Measurements from ENCODE around the gene TMEM60.

TMEM60 gene

DNA sequence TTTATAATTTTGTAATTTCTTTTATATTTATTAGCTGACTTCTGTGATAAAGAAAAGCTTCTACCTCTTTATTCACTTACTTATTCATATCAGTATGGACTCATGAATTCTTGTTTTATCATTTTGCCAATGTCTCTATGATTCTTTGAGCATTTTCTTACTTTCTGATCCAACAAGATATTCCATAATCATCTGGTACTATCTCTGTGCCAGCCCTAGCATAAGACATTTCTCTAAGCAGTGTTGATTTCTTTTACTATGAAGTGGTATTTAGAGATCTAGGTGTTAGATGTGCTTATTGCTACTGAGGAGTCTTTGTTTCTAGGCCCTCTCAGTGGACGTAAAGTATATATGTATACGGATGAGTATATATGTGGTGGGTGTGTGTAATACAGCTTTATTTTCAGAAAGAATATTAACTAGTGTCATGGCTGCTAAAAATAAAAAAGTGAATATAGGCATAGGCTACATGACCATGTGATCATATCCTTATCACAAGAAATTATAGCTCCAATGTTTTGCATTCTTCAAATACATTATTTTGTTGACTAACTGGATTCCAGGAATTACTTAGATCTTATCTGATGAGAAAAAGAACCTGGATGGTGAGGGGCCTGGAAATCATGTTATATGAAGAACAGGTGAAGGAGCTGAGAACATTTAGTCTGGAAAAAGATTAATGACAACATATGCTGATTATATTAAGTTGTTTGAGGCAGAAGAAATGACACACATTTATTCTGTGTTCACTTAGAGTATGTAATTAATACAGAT is 13.5 kb upstream of the TMEM60 start:
- no peak for DNase-seq (ENCODE audit: extremely low read depth, insufficient read length)
- no peaks in the 10 kb centered on the region for H3K36me3 ChIP-seq (ENCODE audit: control insufficient read depth, insufficient read depth, low read length)
- H3K27me3 ChIP-seq (replicated peaks; ENCODE audit: control insufficient read depth, insufficient read depth, low read length), result no peaks in the 10 kb centered on the region
- TF ChIP-seq, protein P1, sequence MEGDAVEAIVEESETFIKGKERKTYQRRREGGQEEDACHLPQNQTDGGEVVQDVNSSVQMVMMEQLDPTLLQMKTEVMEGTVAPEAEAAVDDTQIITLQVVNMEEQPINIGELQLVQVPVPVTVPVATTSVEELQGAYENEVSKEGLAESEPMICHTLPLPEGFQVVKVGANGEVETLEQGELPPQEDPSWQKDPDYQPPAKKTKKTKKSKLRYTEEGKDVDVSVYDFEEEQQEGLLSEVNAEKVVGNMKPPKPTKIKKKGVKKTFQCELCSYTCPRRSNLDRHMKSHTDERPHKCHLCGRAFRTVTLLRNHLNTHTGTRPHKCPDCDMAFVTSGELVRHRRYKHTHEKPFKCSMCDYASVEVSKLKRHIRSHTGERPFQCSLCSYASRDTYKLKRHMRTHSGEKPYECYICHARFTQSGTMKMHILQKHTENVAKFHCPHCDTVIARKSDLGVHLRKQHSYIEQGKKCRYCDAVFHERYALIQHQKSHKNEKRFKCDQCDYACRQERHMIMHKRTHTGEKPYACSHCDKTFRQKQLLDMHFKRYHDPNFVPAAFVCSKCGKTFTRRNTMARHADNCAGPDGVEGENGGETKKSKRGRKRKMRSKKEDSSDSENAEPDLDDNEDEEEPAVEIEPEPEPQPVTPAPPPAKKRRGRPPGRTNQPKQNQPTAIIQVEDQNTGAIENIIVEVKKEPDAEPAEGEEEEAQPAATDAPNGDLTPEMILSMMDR (IDR thresholded peaks at IDR 0.05; ENCODE audit: insufficient read depth, low read length, poor library complexity, severe bottlenecking), result no peak
- H3K4me3 ChIP-seq (replicated peaks; ENCODE audit: low read depth, low read length), result no peak overlapping the region

GRCh38 chr7:77808517-77808916 is 10.3 kb upstream of the TMEM60 start:
- no peaks in the 10 kb centered on the region for H3K36me3 ChIP-seq (ENCODE audit: control insufficient read depth, insufficient read depth, low read length)
- TF ChIP-seq, protein P1 (IDR thresholded peaks at IDR 0.05; ENCODE audit: insufficient read depth, low read length, poor library complexity, severe bottlenecking), result no peak
- no peaks in the 10 kb centered on the region for H3K27me3 ChIP-seq (replicated peaks; ENCODE audit: control insufficient read depth, insufficient read depth, low read length)
- DNase-seq (ENCODE audit: extremely low read depth, insufficient read length), result no peak
- no peak overlapping the region for H3K4me3 ChIP-seq (replicated peaks; ENCODE audit: low read depth, low read length)

DNA sequence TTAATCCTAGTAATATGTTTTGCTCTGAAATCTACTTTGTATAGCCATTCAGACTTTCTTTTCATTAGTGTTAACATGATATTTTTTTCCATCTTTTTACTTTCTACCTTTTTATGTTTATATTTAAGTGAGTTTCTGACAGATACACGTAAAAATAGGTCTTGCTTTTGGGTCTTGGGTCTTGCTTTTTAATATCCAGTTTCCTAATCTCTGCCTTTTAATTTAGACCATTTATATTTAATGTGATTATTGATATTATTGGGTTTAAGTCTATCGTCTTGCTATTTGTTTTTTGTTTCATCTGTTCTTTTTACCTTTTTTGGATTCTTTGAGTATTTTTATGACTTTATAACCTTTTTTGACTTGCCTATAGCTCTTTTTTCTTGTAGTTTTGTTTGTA is 8.2 kb upstream of the TMEM60 start:
- no peaks in the 10 kb centered on the region for H3K27me3 ChIP-seq (replicated peaks; ENCODE audit: control insufficient read depth, insufficient read depth, low read length)
- no peak overlapping the region for H3K4me3 ChIP-seq (replicated peaks; ENCODE audit: low read depth, low read length)
- H3K36me3 ChIP-seq (ENCODE audit: control insufficient read depth, insufficient read depth, low read length), result no peaks in the 10 kb centered on the region
- TF ChIP-seq, protein P1 (IDR thresholded peaks at IDR 0.05; ENCODE audit: insufficient read depth, low read length, poor library complexity, severe bottlenecking), result no peak
- DNase-seq (ENCODE audit: extremely low read depth, insufficient read length), result no peak

DNA sequence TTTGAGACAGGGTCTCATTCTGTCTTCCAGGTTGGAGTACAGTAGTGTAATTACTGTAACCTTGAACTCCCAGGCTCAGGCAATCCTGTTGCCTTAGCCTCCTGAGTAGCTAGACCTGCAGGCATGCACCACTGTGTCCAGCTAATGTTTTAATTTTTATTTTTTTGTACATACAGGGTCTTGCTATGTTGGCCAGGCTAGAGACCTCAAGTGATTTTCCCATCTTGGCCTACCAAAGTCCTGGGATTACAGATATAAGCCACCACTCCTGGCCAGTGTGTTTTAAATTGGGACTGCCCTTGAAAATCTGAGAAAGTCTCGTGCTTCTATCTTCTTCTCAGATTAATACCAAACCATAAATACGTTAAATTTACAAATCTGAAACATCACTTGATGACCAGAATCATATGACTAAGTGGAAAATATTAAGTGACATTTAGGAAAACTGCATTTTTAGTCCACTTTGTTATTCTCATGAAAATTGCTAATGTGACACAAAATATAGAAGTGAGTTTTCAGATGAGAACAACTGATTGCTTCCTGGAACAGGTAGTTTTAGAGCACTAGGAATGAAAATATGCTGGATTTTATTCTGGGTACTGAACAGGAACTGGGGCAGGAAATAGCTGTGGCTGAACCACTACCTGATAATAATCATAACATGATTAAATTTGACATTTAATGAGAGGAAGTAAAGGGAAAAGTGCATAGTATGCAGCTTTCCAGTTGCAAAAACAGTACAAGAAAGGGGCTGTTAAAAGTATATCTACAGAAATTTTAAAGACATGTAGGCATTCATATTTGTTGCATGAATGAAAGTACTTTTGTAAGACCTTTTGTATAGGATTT is 4.5 kb upstream of the TMEM60 start:
- no peaks in the 10 kb centered on the region for H3K36me3 ChIP-seq (ENCODE audit: control insufficient read depth, insufficient read depth, low read length)
- H3K4me3 ChIP-seq (replicated peaks; ENCODE audit: low read depth, low read length), result no peak overlapping the region
- DNase-seq (ENCODE audit: extremely low read depth, insufficient read length), result no peak

DNA sequence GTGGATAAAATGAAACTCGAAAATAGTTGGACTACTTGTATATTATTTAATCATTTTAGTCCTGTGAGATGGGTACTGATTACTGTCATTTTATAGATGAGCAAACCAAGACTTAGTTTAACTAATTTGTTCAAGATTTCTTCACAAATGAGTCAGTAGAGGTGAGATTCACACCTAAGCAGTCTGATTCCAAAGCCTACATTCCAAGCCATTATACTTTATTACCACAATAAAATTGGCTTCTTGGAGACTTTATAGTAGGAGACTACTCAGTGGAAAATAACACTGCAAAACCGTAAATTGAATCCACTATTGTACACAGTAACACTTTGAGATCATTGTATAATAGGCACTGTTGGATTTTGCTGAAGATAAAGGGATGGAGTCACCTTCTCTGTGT is 2.5 kb upstream of the TMEM60 start:
- no peaks in the 10 kb centered on the region for H3K36me3 ChIP-seq (ENCODE audit: control insufficient read depth, insufficient read depth, low read length)
- DNase-seq (ENCODE audit: extremely low read depth, insufficient read length), result no peak
- TF ChIP-seq, protein P1 (IDR thresholded peaks at IDR 0.05; ENCODE audit: insufficient read depth, low read length, poor library complexity, severe bottlenecking), result no peak
- H3K27me3 ChIP-seq (replicated peaks; ENCODE audit: control insufficient read depth, insufficient read depth, low read length), result no peaks in the 10 kb centered on the region
- no peak overlapping the region for H3K4me3 ChIP-seq (replicated peaks; ENCODE audit: low read depth, low read length)

More for the DNA sequence above, 4.5 kb upstream of the TMEM60 start:
- TF ChIP-seq, protein P1 (IDR thresholded peaks at IDR 0.05; ENCODE audit: insufficient read depth, low read length, poor library complexity, severe bottlenecking), result no peak
- H3K27me3 ChIP-seq (replicated peaks; ENCODE audit: control insufficient read depth, insufficient read depth, low read length), result no peaks in the 10 kb centered on the region
